Measurements from ENCODE around the gene DSCAML1.

The DSCAML1 gene

GRCh38 chr11:117631336-117632140 lies 165.5 kb downstream of the DSCAML1 start:
- DNase-seq, result no peak

GRCh38 chr11:117629891-117630538 lies 167.0 kb downstream of the DSCAML1 start:
- DNase-seq, result no peak

GRCh38 chr11:117629146-117629545 lies 167.9 kb downstream of the DSCAML1 start:
- DNase-seq, result no peak

GRCh38 chr11:117627259-117627658 lies 169.8 kb downstream of the DSCAML1 start:
- DNase-seq, result no peak

GRCh38 chr11:117626576-117626975 lies 170.4 kb downstream of the DSCAML1 start:
- DNase-seq, result no peak

- DNase-seq, result no peak
Measured at GRCh38 chr11:117625237-117625636, 171.8 kb downstream of the DSCAML1 start.

GRCh38 chr11:117623831-117624271 lies 173.2 kb downstream of the DSCAML1 start:
- DNase-seq, result no peak

- DNase-seq, result no peak
Measured at GRCh38 chr11:117621226-117621625, 175.8 kb downstream of the DSCAML1 start.

GRCh38 chr11:117620659-117621058 lies 176.4 kb downstream of the DSCAML1 start:
- no peak for DNase-seq

GRCh38 chr11:117620086-117620485 lies 176.9 kb downstream of the DSCAML1 start:
- no peak for DNase-seq

- DNase-seq, result no peak
Measured at GRCh38 chr11:117619661-117620060, 177.4 kb downstream of the DSCAML1 start.

GRCh38 chr11:117618982-117619355 lies 178.0 kb downstream of the DSCAML1 start:
- DNase-seq, result no peak

- no peak for DNase-seq
Measured at GRCh38 chr11:117618302-117618981, 178.6 kb downstream of the DSCAML1 start.

- DNase-seq, result no peak
Measured at GRCh38 chr11:117616979-117617378, 180.0 kb downstream of the DSCAML1 start.

GRCh38 chr11:117614728-117615127 lies 182.3 kb downstream of the DSCAML1 start:
- DNase-seq, result no peak

GRCh38 chr11:117613521-117613920 lies 183.5 kb downstream of the DSCAML1 start:
- no peak for DNase-seq

- no peak for DNase-seq
Measured at GRCh38 chr11:117612177-117612576, 184.8 kb downstream of the DSCAML1 start.

- DNase-seq, result no peak
Measured at GRCh38 chr11:117610901-117611300, 186.1 kb downstream of the DSCAML1 start.

GRCh38 chr11:117610045-117610444 lies 187.0 kb downstream of the DSCAML1 start:
- DNase-seq, result no peak

GRCh38 chr11:117607449-117607848 lies 189.6 kb downstream of the DSCAML1 start:
- DNase-seq, result no peak

- no peak for DNase-seq
Measured at GRCh38 chr11:117606790-117607189, 190.2 kb downstream of the DSCAML1 start.

GRCh38 chr11:117606211-117606610 lies 190.8 kb downstream of the DSCAML1 start:
- DNase-seq, result no peak

GRCh38 chr11:117605331-117605730 lies 191.7 kb downstream of the DSCAML1 start:
- no peak for DNase-seq

All from activated CD4-positive, alpha-beta T cell treated with anti-CD3 and anti-CD28 coated beads, Interleukin-2, amount 50 U/mL, for 1 hour (primary cell).